ENCODE measurements around the gene BEGAIN. TPM values are rescaled to one million over a fixed set of nuclear protein-coding genes. Genes with fewer than 3 reads are reported as not detected.

The BEGAIN gene
- polyA plus RNA-seq, 4 donors = 1.2 to 3.9 (median 2.4) TPM

- DNase-seq (ENCODE audit: low read depth in 4 of 4, low spot score in 2 of 4) = no peak
Measured at GRCh38 chr14:100568998-100569733, 18.1 kb downstream of the BEGAIN start.

GRCh38 chr14:100568164-100568997, 18.8 kb downstream of the BEGAIN start:
- no peak for DNase-seq (ENCODE audit: low read depth in 4 of 4, low spot score in 2 of 4)

- DNase-seq (ENCODE audit: low read depth in 4 of 4, low spot score in 2 of 4) = no peak
Measured at GRCh38 chr14:100567877-100568163, 19.4 kb downstream of the BEGAIN start.

GRCh38 chr14:100567009-100567876, 20.0 kb downstream of the BEGAIN start:
- no peak for DNase-seq (ENCODE audit: low read depth in 4 of 4, low spot score in 2 of 4)

GRCh38 chr14:100566586-100566985, 20.6 kb downstream of the BEGAIN start:
- no peak for DNase-seq (ENCODE audit: low read depth in 4 of 4, low spot score in 2 of 4)

GRCh38 chr14:100566119-100566518, 21.1 kb downstream of the BEGAIN start:
- no peak for DNase-seq (ENCODE audit: low read depth in 4 of 4, low spot score in 2 of 4)

GRCh38 chr14:100565650-100566049, 21.6 kb downstream of the BEGAIN start:
- DNase-seq (ENCODE audit: low read depth in 4 of 4, low spot score in 2 of 4) = no peak

GRCh38 chr14:100564512-100564911, 22.7 kb downstream of the BEGAIN start:
- DNase-seq (ENCODE audit: low read depth in 4 of 4, low spot score in 2 of 4) = no peak

- no peak for DNase-seq (ENCODE audit: low read depth in 4 of 4, low spot score in 2 of 4)
Measured at GRCh38 chr14:100562751-100563150, 24.5 kb downstream of the BEGAIN start.

- DNase-seq (ENCODE audit: low read depth in 4 of 4, low spot score in 2 of 4) = no peak
Measured at GRCh38 chr14:100561005-100561404, 26.2 kb downstream of the BEGAIN start.

- no peak for DNase-seq (ENCODE audit: low read depth in 4 of 4, low spot score in 2 of 4)
Measured at GRCh38 chr14:100560471-100560870, 26.7 kb downstream of the BEGAIN start.

- DNase-seq (ENCODE audit: low read depth in 4 of 4, low spot score in 2 of 4) = no peak
Measured at GRCh38 chr14:100559455-100559854, 27.8 kb downstream of the BEGAIN start.

GRCh38 chr14:100558966-100559365, 28.3 kb downstream of the BEGAIN start:
- DNase-seq (ENCODE audit: low read depth in 4 of 4, low spot score in 2 of 4) = no peak

- no peak for DNase-seq (ENCODE audit: low read depth in 4 of 4, low spot score in 2 of 4)
Measured at GRCh38 chr14:100558226-100558625, 29.0 kb downstream of the BEGAIN start.

- DNase-seq (ENCODE audit: low read depth in 4 of 4, low spot score in 2 of 4) = no peak
Measured at GRCh38 chr14:100557658-100558057, 29.6 kb downstream of the BEGAIN start.

GRCh38 chr14:100556936-100557505, 30.2 kb downstream of the BEGAIN start:
- no peak for DNase-seq (ENCODE audit: low read depth in 4 of 4, low spot score in 2 of 4)

- no peak for DNase-seq (ENCODE audit: low read depth in 4 of 4, low spot score in 2 of 4)
Measured at GRCh38 chr14:100556140-100556475, 31.1 kb downstream of the BEGAIN start.

GRCh38 chr14:100555436-100556139, 31.6 kb downstream of the BEGAIN start:
- DNase-seq (ENCODE audit: low read depth in 4 of 4, low spot score in 2 of 4) = no peak

- no peak for DNase-seq (ENCODE audit: low read depth in 4 of 4, low spot score in 2 of 4)
Measured at GRCh38 chr14:100554696-100555320, 32.4 kb downstream of the BEGAIN start.
